ENCODE measurements around the gene CYFIP2.

The CYFIP2 gene

DNA sequence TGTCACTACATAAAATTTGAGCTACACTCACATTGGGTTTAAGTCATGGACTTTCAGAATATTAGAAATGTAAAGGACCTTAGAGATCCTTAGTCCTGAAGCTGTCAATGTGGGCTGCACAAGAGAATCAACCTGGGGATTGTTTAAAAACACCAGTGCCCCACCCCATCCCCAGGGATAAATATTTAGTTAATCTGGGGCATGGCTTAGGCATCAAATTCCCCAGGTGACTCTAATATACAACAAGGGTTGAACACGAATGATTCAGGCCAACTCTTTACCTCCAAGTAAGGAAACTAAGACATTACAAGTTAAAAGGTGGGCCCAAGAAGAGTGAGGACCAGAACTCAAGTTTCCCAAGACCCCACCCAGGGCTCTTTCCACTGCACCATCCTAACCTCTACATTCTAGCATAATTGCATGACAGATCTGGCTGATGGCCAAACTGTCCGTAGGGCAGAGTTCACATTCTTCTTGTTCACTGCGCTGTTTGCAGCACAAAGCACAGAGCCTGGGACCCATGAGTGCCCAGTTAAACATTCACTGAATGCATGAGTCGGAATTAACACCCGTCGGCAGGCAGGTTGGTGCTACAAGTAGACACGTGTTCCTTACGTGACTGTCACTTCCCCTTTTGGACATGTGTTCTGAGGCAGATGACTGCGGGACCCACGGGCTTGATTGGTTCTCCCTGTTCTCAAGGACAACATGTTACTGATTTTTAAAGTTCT lies 25.2 kb downstream of the CYFIP2 start:
- Histone ChIP-seq H3F3A (ENCODE audit: insufficient read depth, low read length) (no peaks in the 10 kb centered on the region), H3K79me2 (ENCODE audit: insufficient read depth, low read length) (no peaks in the 10 kb centered on the region), H3K4me3 (ENCODE audit: low read depth, low read length, poor library complexity, severe bottlenecking) (no peak overlapping the region), H4K20me1 (ENCODE audit: insufficient read depth, low read length) (no peaks in the 10 kb centered on the region), H3K36me3 (ENCODE audit: insufficient read depth, low read length) (peaks cover 92% of the 10 kb centered on the region), H3K27me3 (ENCODE audit: insufficient read depth, low read length) (no peaks in the 10 kb centered on the region), H3K9me2 (ENCODE audit: low read depth, low read length) (no peaks in the 10 kb centered on the region), H3K9me3 (ENCODE audit: low read length) (no peaks in the 10 kb centered on the region), H3K27ac (ENCODE audit: low read depth, low read length, poor library complexity, severe bottlenecking) (peak overlapping the region; percentile 24), H3K4me1 (ENCODE audit: insufficient read depth, low read length, severe bottlenecking) (peaks cover 16% of the 10 kb centered on the region), H3K9ac (ENCODE audit: low read length) (no peak overlapping the region), H2AFZ (ENCODE audit: low read length) (no peak overlapping the region), H3K4me2 (ENCODE audit: low read length) (no peak overlapping the region)
- TF ChIP-seq, protein P1, sequence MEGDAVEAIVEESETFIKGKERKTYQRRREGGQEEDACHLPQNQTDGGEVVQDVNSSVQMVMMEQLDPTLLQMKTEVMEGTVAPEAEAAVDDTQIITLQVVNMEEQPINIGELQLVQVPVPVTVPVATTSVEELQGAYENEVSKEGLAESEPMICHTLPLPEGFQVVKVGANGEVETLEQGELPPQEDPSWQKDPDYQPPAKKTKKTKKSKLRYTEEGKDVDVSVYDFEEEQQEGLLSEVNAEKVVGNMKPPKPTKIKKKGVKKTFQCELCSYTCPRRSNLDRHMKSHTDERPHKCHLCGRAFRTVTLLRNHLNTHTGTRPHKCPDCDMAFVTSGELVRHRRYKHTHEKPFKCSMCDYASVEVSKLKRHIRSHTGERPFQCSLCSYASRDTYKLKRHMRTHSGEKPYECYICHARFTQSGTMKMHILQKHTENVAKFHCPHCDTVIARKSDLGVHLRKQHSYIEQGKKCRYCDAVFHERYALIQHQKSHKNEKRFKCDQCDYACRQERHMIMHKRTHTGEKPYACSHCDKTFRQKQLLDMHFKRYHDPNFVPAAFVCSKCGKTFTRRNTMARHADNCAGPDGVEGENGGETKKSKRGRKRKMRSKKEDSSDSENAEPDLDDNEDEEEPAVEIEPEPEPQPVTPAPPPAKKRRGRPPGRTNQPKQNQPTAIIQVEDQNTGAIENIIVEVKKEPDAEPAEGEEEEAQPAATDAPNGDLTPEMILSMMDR (IDR thresholded peaks at IDR 0.05; ENCODE audit: low read length), result no peak
- TF ChIP-seq EZH2 (IDR thresholded peaks at IDR 0.05; ENCODE audit: borderline replicate concordance, low read length), result no peak

DNA sequence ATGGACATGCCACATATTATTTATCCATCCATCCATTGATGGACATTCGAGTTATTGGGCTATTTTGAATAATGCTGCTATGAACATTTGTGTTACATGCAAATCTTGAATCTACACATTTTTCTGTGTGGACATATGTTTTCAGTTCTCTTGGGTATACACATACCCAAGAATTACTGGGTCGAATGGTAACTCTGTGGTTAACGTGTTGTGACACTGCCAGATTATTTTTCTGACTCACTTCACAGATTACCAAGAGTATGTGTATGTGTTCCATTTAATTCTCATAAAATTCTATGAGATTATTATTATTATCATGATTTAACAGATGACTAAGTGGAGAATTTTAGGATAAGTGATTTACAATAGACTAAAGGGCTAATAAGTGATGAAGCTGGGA lies 26.7 kb downstream of the CYFIP2 start:
- Histone ChIP-seq H3K27ac (ENCODE audit: low read depth, low read length, poor library complexity, severe bottlenecking) (no peak overlapping the region), H3K4me1 (ENCODE audit: insufficient read depth, low read length, severe bottlenecking) (peaks cover 16% of the 10 kb centered on the region), H3K27me3 (ENCODE audit: insufficient read depth, low read length) (no peaks in the 10 kb centered on the region), H3K4me3 (ENCODE audit: low read depth, low read length, poor library complexity, severe bottlenecking) (no peak overlapping the region), H3K9ac (ENCODE audit: low read length) (no peak overlapping the region), H3K9me2 (ENCODE audit: low read depth, low read length) (no peaks in the 10 kb centered on the region), H3K9me3 (ENCODE audit: low read length) (no peaks in the 10 kb centered on the region), H3K36me3 (ENCODE audit: insufficient read depth, low read length) (peaks cover 93% of the 10 kb centered on the region), H3K79me2 (ENCODE audit: insufficient read depth, low read length) (no peaks in the 10 kb centered on the region), H2AFZ (ENCODE audit: low read length) (no peak overlapping the region), H3K4me2 (ENCODE audit: low read length) (no peak overlapping the region), H4K20me1 (ENCODE audit: insufficient read depth, low read length) (no peaks in the 10 kb centered on the region), H3F3A (ENCODE audit: insufficient read depth, low read length) (no peaks in the 10 kb centered on the region)
- TF ChIP-seq, protein P1 (IDR thresholded peaks at IDR 0.05; ENCODE audit: low read length), result no peak
- no peak for TF ChIP-seq EZH2 (IDR thresholded peaks at IDR 0.05; ENCODE audit: borderline replicate concordance, low read length)

DNA sequence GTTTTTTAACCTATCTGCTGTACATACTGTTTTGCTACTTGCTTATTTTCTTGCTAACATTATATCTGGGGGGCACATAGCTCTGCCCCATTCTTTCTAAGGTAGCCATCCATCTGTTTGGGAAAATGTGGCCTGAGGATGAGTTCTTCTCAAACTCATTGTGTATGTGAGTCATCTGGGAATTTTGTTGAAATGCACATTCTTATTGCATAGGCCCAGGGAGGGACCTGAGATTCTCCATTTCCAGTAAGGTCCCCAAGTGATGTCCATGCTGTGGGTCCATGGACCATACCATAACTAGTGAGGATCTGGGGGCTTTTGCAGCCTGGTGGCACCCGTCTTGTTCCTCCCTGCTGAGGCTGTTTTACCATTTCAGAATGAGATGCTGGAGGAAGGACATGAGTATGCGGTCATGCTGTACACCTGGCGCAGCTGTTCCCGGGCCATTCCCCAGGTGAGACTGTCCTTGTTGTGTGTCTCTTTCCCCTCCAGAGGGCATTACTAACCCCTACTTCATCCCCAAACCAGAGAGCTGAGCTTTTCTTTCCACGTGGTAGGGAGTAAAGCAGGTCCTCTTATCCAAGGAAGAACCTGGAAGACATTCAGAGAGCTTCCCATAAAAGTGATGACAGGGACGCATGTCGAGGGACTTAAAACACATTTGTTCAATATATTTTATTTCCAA lies 28.6 kb downstream of the CYFIP2 start:
- no peaks in the 10 kb centered on the region for H3K27me3 ChIP-seq (ENCODE audit: insufficient read depth, low read length)
- H3F3A ChIP-seq (ENCODE audit: insufficient read depth, low read length), result no peaks in the 10 kb centered on the region
- H3K4me2 ChIP-seq (ENCODE audit: low read length), result no peak overlapping the region
- H3K79me2 ChIP-seq (ENCODE audit: insufficient read depth, low read length), result no peaks in the 10 kb centered on the region
- no peaks in the 10 kb centered on the region for H3K9me2 ChIP-seq (ENCODE audit: low read depth, low read length)
- H2AFZ ChIP-seq (ENCODE audit: low read length), result no peak overlapping the region
- no peak overlapping the region for H3K9ac ChIP-seq (ENCODE audit: low read length)
- no peak overlapping the region for H3K4me3 ChIP-seq (ENCODE audit: low read depth, low read length, poor library complexity, severe bottlenecking)
- TF ChIP-seq, protein P1 (IDR thresholded peaks at IDR 0.05; ENCODE audit: low read length), result peak; percentile 6; the same call in 1 of the 2 replicates
- no peak for TF ChIP-seq EZH2 (IDR thresholded peaks at IDR 0.05; ENCODE audit: borderline replicate concordance, low read length)
- no peak overlapping the region for H3K27ac ChIP-seq (ENCODE audit: low read depth, low read length, poor library complexity, severe bottlenecking)
- H4K20me1 ChIP-seq (ENCODE audit: insufficient read depth, low read length), result no peaks in the 10 kb centered on the region
- H3K9me3 ChIP-seq (ENCODE audit: low read length), result no peaks in the 10 kb centered on the region
- H3K4me1 ChIP-seq (ENCODE audit: insufficient read depth, low read length, severe bottlenecking), result peaks cover 16% of the 10 kb centered on the region
- peaks cover 93% of the 10 kb centered on the region for H3K36me3 ChIP-seq (ENCODE audit: insufficient read depth, low read length)
